B cell (primary cell): Measurements from ENCODE around the gene MED15. TPM values are rescaled to one million over a fixed set of nuclear protein-coding genes. Genes with fewer than 3 reads are reported as not detected.

ENCODE experiments used
- ATAC-seq: fragments of 200-7000 bp; cut with Tn5 transposase; one replicate; pipeline ENCODE4 v1.10.0; 2021; ENCODE audit warnings: low read depth, mild to moderate bottlenecking, moderate number of reproducible peaks, moderate library complexity
- CTCF ChIA-PET: fragments of 350-600 bp; sonication (Branson Sonifier 250); formaldehyde crosslinking; loops from one replicate; lab custom pipeline; 2021; ENCODE audit warnings: antibody characterized with exemption, inconsistent platforms; lab: Charles Lee
- POLR2A ChIA-PET: fragments of 350-600 bp; sonication (Branson Sonifier 250); formaldehyde crosslinking; loops from one replicate; lab custom pipeline; 2021; ENCODE audit warnings: antibody characterized with exemption; lab: Charles Lee
- DNase-seq: peaks from one replicate; pipeline ENCODE4 v3.0.0; 2013
- H2AFZ ChIP-seq: 2 replicates; pipeline ENCODE4 v1.6.1; 2012; ENCODE audit warnings: mild to moderate bottlenecking, low read depth, low read length; ENCODE audit not compliant: insufficient read depth, poor library complexity, severe bottlenecking
- H3K27ac ChIP-seq, 2 donors: 1 replicate in 1 of 2; 2 replicates in 1 of 2; pipeline ENCODE4 v1.5.1; 2012 to 2013; ENCODE audit warnings: low read length in 2 of 2, mild to moderate bottlenecking in 2 of 2, moderate library complexity in 1 of 2
- H3K27me3 ChIP-seq, 4 experiments: fragments of 200-600 bp in 1 of 4; sonication (generic) in 1 of 4; replicated peaks in 1 of 4; 1 replicate in 2 of 4; 2 replicates in 2 of 4; pipeline versions ENCODE4 v1.6.1 to v1.7.0; 2013 to 2016; ENCODE audit warnings: low read length in 3 of 4, mild to moderate bottlenecking in 2 of 4, mixed read lengths in 1 of 4, moderate library complexity in 1 of 4; ENCODE audit not compliant: insufficient read depth in 4 of 4, control insufficient read depth in 3 of 4; ENCODE audit errors: control extremely low read depth in 1 of 4
- H3K36me3 ChIP-seq, 2 experiments: replicated peaks in 1 of 2; 1 replicate in 1 of 2; 2 replicates in 1 of 2; pipeline versions ENCODE4 v1.6.1 to v1.7.1; 2013; ENCODE audit warnings: low read length in 1 of 2; ENCODE audit not compliant: insufficient read depth in 2 of 2, control insufficient read depth in 1 of 2; ENCODE audit errors: control extremely low read depth in 1 of 2, extremely low read depth in 1 of 2
- H3K4me1 ChIP-seq, 2 donors: fragments of 200-600 bp in 1 of 2; sonication (generic) in 1 of 2; 1 replicate in 1 of 2; 2 replicates in 1 of 2; pipeline versions ENCODE4 v1.5.1 to v1.6.1; 2013 to 2017; ENCODE audit warnings: low read length in 2 of 2; ENCODE audit not compliant: control insufficient read depth in 2 of 2, insufficient read depth in 2 of 2
- H3K4me2 ChIP-seq: replicated peaks from 2 replicates; pipeline ENCODE3; 2012; ENCODE audit warnings: mild to moderate bottlenecking, low read depth, low read length; ENCODE audit not compliant: poor library complexity, severe bottlenecking
- H3K4me3 ChIP-seq, 5 experiments: fragments of 200-600 bp in 1 of 5; sonication (generic) in 1 of 5; 1 replicate in 3 of 5; 2 replicates in 2 of 5; pipeline versions ENCODE4 v1.5.1 to v1.7.0; 2011 to 2016; ENCODE audit warnings: low read length in 4 of 5, mild to moderate bottlenecking in 4 of 5, low read depth in 2 of 5, control low read depth in 1 of 5, moderate library complexity in 1 of 5; ENCODE audit not compliant: insufficient read depth in 1 of 5; ENCODE audit errors: control extremely low read depth in 1 of 5, extremely low read depth in 1 of 5
- H3K79me2 ChIP-seq: fragments of 200-600 bp; sonication (generic); one replicate; pipeline ENCODE4 v1.6.0; 2016; ENCODE audit warnings: low read length; ENCODE audit not compliant: control insufficient read depth, insufficient read depth
- H3K9ac ChIP-seq: fragments of 200-600 bp; sonication (generic); 2 replicates; pipeline ENCODE4 v1.6.1; 2017; ENCODE audit warnings: mild to moderate bottlenecking, low read length, moderate library complexity
- H3K9me3 ChIP-seq, 3 donors: one replicate each; pipeline versions ENCODE4 v1.6.1 to v1.7.1; 2013; ENCODE audit warnings: low read length in 2 of 3; ENCODE audit not compliant: control insufficient read depth in 2 of 3, insufficient read depth in 1 of 3; ENCODE audit errors: control extremely low read depth in 1 of 3
- H4K20me1 ChIP-seq: 2 replicates; pipeline ENCODE4 v1.6.0; 2012; ENCODE audit warnings: mild to moderate bottlenecking, low read length; ENCODE audit not compliant: insufficient read depth, control insufficient read depth, poor library complexity, severe bottlenecking
- H3K27ac Mint-ChIP-seq: one replicate; pipeline ENCODE4 v1.8.0; 2021; ENCODE audit warnings: mixed read lengths
- H3K27me3 Mint-ChIP-seq: one replicate; pipeline ENCODE4 v1.8.0; 2021; ENCODE audit warnings: mixed read lengths
- H3K4me1 Mint-ChIP-seq: one replicate; pipeline ENCODE4 v1.8.0; 2021; ENCODE audit warnings: mixed read lengths
- H3K4me3 Mint-ChIP-seq: one replicate; pipeline ENCODE4 v1.8.0; 2021; ENCODE audit warnings: mixed read lengths
- H3K9me3 Mint-ChIP-seq: one replicate; pipeline ENCODE4 v1.8.0; 2022; ENCODE audit warnings: mixed read lengths; ENCODE audit not compliant: insufficient read depth
- EZH2 ChIP-seq: IDR thresholded peaks from 2 replicates; pipeline ENCODE4 v1.6.1; 2012; ENCODE audit warnings: borderline replicate concordance, low read depth, mild to moderate bottlenecking, moderate library complexity, low read length; ENCODE audit not compliant: insufficient read depth, poor library complexity, severe bottlenecking
- WGBS: methylation state at CpG from one replicate; pipeline ENCODE4 v1.1.5; 2013; ENCODE audit warnings: missing lambda C conversion rate; ENCODE audit not compliant: insufficient coverage; 5-methylcytosine and 5-hydroxymethylcytosine counted together
- intact Hi-C: fragments of 100-400 bp; cut with micrococcal nuclease; formaldehyde crosslinking; loops from one replicate; pipeline ENCODE4 v1.10.0; 2022
- polyA plus RNA-seq: library from polyadenylated mRNA; depleted of rRNA; stranded (reverse); fragments of >200 nt; gene quantifications from 2 replicates; pipeline ENCODE4 v1.2.3, GENCODE V29; 2012
- total RNA-seq, 2 donors: library from RNA; stranded (reverse); fragments of 120-200 nt in 1 of 2; gene quantifications; 1 replicate in 1 of 2; 2 replicates in 1 of 2; pipeline versions ENCODE4 v1.2.3 to v1.2.4, GENCODE V29; 2013 to 2022
- TF ChIP-seq, protein P1 (sequence below): fragments of 200-600 bp; IDR thresholded peaks from one replicate; pipeline ENCODE4 v1.8.0; 2022; ENCODE audit warnings: antibody characterized with exemption, mild to moderate bottlenecking

The MED15 gene
- total and polyA plus RNA-seq, 2 donors (not counting 1 experiment from before 2014, with no cell fraction given) = 109 to 134 TPM

DNA sequence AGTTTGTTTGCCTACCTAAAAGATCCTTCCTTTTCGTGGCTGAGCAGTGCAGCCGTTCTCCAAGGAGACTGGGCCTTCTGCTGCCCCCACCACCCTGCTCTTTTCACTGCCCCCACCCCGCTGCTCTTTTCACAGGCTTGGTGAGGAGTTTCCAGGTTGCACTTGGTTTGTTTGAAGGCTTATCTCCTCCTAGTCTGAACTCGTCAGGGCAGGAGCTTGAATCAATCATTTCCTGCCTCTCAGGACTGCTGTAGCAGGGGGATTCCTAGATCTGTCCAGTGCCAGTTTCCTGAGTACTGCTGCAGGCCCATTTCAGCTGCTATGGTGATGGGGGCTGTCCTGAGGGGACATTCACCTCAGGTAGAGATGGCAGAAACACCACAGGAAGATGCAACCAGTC, 10.0 kb downstream of the MED15 start:
- Histone ChIP-seq H3K4me1 (peaks cover 0 to 2% of the 10 kb centered on the region in 2 donors), H3K27ac (no peak overlapping the region), H2AFZ (no peak overlapping the region), H3K79me2 (peaks cover 99% of the 10 kb centered on the region), H3K9ac (no peak overlapping the region), H3K4me2 (no peak overlapping the region), H3K9me3 (no peaks in the 10 kb centered on the region), H4K20me1 (peaks cover 93% of the 10 kb centered on the region), H3K27me3 (no peaks in the 10 kb centered on the region), H3K36me3 (peaks cover 10 to 49% of the 10 kb centered on the region in 2 experiments), H3K4me3 (no peak overlapping the region)
- H3K27ac Mint-ChIP-seq = no peak overlapping the region
- WGBS = 50% methylated on average over 1 of the region's 4 CpGs
- intact Hi-C loops = no loop called here
- H3K9me3 Mint-ChIP-seq = no peaks in the 10 kb centered on the region
- peaks cover 36% of the 10 kb centered on the region for H3K4me1 Mint-ChIP-seq
- no peaks in the 10 kb centered on the region for H3K27me3 Mint-ChIP-seq
- ChIA-PET POLR2A (no interaction called here), CTCF (no interaction called here)
- H3K4me3 Mint-ChIP-seq = no peak overlapping the region
- DNase-seq (no peak), ATAC-seq (no peak)
- no peak for TF ChIP-seq EZH2
- TF ChIP-seq, protein P1, sequence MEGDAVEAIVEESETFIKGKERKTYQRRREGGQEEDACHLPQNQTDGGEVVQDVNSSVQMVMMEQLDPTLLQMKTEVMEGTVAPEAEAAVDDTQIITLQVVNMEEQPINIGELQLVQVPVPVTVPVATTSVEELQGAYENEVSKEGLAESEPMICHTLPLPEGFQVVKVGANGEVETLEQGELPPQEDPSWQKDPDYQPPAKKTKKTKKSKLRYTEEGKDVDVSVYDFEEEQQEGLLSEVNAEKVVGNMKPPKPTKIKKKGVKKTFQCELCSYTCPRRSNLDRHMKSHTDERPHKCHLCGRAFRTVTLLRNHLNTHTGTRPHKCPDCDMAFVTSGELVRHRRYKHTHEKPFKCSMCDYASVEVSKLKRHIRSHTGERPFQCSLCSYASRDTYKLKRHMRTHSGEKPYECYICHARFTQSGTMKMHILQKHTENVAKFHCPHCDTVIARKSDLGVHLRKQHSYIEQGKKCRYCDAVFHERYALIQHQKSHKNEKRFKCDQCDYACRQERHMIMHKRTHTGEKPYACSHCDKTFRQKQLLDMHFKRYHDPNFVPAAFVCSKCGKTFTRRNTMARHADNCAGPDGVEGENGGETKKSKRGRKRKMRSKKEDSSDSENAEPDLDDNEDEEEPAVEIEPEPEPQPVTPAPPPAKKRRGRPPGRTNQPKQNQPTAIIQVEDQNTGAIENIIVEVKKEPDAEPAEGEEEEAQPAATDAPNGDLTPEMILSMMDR = no peak

DNA sequence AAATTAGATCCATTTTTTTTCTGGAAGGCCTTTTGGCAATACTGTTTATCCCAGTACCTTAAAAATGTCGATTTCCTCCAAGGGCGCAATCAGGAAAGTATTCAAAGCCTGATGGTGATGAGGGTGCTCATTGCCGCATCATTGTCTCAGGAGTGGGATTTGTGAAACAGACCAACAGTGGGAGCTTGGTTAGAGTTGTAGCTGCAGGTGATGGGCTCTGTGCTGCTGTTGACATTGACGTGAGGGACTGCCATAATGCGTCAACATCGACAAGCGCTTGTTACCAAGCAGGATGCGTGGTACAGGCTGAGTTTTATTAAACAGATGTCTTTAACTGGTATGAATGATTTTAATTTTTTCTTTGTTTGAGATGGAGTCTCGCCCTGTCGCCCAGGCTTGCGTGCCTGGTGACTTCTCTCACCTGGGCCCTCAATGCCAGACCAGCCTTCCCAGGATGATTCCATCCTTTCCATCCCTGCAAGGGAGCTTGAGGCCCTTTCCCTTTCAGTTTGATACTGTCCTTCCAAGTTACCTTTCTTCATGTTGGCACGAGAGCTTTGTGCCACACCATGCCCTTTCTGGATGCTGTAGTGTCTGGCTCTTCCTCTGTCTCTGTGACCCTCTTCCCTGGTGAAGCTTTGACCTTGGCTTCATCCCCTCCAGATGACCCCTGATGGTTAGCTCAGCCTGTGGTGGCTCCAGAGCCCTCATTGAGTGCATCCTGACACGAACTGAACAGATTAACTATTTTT, 10.6 kb downstream of the MED15 start:
- Mint-ChIP-seq H3K27me3 (no peaks in the 10 kb centered on the region), H3K4me3 (no peak overlapping the region), H3K4me1 (peaks cover 41% of the 10 kb centered on the region), H3K27ac (no peak overlapping the region), H3K9me3 (no peaks in the 10 kb centered on the region)
- peaks cover 3 to 7% of the 10 kb centered on the region in 2 donors for H3K4me1 ChIP-seq
- ChIA-PET CTCF (interaction anchor here (1.2 kb wide), 1 partner anchor 9 kb away, joined by 3 read pairs; no protein-coding TSS in a partner anchor), POLR2A (no interaction called here)
- intact Hi-C loops = no loop called here
- TF ChIP-seq, protein P1 = no peak
- TF ChIP-seq EZH2 = no peak
- H3K9me3 ChIP-seq = no peaks in the 10 kb centered on the region
- DNase-seq (no peak), ATAC-seq (no peak)
- peaks cover 99% of the 10 kb centered on the region for H3K79me2 ChIP-seq
- H3K9ac ChIP-seq = no peak overlapping the region
- peaks cover 92% of the 10 kb centered on the region for H4K20me1 ChIP-seq
- no peak overlapping the region for H2AFZ ChIP-seq
- peaks cover 10 to 54% of the 10 kb centered on the region in 2 experiments for H3K36me3 ChIP-seq
- no peaks in the 10 kb centered on the region for H3K27me3 ChIP-seq
- WGBS = 98% methylated on average over 10 of the region's 13 CpGs
- H3K4me2 ChIP-seq = no peak overlapping the region
- H3K4me3 ChIP-seq = no peak overlapping the region
- no peak overlapping the region for H3K27ac ChIP-seq
